Cardiac septum (tissue), 1 donor: ENCODE data around the gene C3orf52. TPM values are rescaled to one million over a fixed set of nuclear protein-coding genes. Genes with fewer than 3 reads are reported as not detected.

ENCODE experiments used
- DNase-seq: peaks from one replicate; pipeline ENCODE4 v3.0.0-alpha.2; 2020; ENCODE audit warnings: low spot score
- intact Hi-C: fragments of 100-400 bp; cut with DNase I; formaldehyde crosslinking; loops from one replicate; pipeline ENCODE4 v1.14.0; 2022
- total RNA-seq: library from RNA; stranded (reverse); fragmentation: NEBNext Ultra II Directional; extraction: Animal tissue kit (Norgen Biotek cat#: 25700); gene quantifications from one replicate; pipeline ENCODE4 v1.2.1, GENCODE V29; 2021
- donor health status: DM: no; HTN: no; CAD: no.

C3orf52 gene
- total RNA-seq, 1 donor from 2014 or later, result 5.1 TPM

DNA sequence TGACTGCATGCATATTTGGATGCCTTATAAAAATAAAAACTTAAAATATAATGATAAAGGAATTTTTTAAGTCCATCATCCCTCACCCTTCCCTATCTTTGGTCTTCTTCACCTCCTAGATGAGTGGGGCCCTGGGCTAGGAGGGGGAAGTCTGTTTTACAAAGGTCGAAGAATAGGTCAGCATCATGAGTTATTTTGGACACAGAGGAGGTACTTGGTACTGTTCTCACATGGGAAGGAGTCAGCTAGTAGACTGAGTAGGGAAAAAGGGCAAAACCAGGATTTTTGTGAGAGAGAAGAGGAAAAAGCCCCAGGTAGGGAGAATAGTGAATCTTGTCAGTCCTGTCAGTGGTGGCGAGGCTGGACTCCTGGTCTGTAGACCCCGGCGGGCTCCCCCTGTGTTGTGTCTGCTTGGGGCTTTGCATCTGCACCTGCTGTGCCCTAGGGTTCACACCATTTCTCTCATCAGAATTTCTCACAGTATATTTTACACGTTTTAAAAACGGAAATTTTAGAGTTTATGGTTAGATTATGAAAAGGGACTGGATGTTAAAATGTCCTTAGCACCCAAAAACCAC is 29.7 kb downstream of the C3orf52 start:
- intact Hi-C loops, result no loop called here
- no peak for DNase-seq

GRCh38 chr3:112116748-112117186 is 30.6 kb downstream of the C3orf52 start:
- intact Hi-C loops, result no loop called here
- no peak for DNase-seq

- DNase-seq, result no peak
- intact Hi-C loops, result no loop called here
These were observed 31.2 kb downstream of the C3orf52 start for GRCh38 chr3:112117415-112117814.

GRCh38 chr3:112117841-112118571 is 31.8 kb downstream of the C3orf52 start:
- no peak for DNase-seq
- intact Hi-C loops, result no loop called here

GRCh38 chr3:112119962-112120836 is 34.0 kb downstream of the C3orf52 start:
- intact Hi-C loops, result no loop called here
- no peak for DNase-seq

DNA sequence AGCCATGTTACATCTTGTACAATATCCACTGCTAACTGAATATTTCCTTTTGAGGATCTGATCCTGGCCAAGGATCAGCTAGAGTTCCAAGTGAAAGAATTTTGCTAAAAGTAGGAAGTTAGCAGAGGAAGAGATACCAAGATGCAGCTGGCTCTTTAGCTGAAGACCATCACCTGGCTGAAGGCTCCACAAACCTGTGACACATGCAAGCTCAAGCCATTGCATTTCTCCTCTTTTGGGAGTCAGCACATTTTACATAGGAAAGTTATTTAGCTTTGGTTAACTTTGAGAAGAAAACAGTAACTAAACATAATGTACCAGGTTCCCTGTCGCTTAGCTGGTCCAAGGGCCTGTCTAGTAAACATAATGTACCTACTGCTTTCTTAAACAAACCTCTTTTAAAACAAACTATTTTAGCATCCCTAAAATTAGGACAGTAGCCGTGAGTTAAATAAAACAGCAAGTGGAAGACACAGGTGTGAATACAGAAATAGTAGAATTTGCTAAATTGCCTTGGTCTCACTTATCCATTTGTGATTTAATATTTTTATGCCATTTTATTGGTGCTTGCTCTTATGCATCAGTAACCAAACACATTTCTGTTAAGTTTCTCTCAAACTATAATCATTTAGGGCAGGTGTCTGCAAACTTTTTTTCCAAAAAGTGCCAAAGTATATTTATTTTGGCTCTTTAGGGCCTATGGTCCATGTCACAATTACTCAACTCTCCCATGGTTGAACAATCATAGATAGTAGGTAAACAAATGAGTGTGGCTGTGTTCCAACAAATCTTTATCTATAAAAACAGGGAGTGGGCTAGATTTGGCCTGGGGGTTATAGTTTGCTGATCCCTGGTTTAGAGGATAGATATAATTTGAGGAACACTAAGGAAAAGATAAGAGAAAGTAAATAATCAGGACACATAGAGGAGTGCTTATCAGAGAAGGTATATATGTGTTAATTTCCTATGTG is 35.7 kb downstream of the C3orf52 start:
- intact Hi-C loops, result no loop called here
- DNase-seq, result no peak

DNA sequence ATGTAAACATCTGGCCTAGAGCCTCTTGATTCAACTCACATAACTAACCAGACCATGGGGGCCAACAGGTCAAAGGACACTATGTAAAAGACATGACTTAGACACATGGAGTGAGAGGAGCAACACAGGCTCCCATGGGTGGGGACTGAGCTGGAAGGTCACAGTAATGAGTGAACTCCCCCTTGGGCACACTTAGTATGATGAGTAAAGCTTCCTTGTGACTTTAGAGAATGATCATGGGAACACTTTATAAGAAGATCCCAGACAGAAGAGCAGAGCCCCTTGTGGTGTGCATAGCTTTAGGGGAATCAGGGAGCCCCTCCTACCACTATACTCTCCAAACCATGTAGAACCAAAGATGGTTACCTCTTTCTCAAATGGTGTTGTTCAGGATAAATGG is 36.7 kb downstream of the C3orf52 start:
- no peak for DNase-seq
- intact Hi-C loops, result no loop called here

DNA sequence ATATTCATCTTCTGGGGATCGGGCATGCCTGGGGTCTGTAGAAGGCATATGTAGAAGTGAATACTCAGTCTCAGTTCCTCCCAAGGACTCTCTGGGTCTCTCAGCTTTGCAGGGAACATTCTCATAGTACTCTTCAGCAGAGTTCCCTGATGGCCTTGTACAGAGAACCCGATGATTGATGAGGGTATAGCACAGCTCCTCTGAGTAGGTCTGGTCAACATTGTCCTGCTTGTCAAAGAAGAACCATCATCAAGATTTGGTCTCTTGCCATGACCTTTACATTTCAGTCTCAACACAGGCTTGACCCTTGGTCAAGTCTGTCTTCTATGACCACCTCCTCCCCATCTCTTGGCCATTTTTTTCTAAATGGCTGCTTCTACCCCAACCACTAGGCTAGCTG is 37.4 kb downstream of the C3orf52 start:
- no peak for DNase-seq
- intact Hi-C loops, result no loop called here

DNA sequence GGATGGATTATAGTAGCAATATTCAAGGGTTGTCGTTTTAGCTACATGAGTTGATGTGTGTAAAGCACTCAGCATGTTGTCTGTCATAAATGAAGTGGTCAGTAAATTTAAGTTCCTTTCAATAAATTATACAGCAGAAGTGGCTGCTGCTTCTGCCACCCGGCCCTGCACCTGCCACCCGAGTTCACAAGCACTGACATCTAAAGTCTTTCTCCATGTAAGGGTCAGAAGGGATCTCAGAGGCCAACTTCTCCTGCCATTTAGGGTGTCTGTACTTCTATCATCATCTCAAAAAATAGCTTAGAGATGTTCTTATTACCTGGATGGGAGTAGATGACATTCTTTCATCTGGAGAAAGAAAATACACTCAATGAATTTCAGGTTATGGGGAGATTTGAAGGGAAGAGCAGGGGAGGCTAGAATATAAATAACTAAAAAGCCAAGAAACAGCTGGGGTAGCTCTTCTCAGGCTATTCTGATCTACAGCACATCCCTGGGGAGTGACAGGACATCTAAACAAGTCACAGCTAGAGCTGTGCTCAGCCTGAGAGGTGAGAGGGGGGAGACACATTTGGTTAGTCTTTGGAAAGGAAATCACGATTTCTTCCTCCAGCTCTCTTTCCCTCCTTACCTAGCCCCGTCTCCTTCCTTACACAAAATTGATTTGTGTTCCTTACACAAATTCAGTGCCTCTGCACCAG is 38.9 kb downstream of the C3orf52 start:
- intact Hi-C loops, result no loop called here
- DNase-seq, result no peak

DNA sequence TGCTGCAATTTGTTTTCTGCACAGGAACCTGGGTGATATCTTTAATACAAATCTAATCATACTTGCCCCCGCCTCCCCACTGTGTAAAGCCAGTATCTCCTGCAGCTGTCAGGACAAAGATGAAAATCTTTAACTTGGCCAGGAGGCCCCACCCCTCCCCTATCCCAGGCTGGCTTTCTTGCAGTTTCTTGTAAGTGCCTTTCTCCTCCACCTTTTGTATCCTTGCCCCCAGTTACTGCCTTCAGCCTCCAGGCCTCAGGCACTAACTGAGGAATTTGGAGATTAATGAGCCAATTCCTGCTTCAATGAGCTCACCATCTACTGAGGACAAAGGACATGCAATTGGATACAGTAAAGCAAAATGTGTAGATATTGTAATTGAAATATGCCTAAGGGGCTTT is 40.3 kb downstream of the C3orf52 start:
- no peak for DNase-seq
- intact Hi-C loops, result no loop called here

GRCh38 chr3:112127522-112128494 is 41.6 kb downstream of the C3orf52 start:
- intact Hi-C loops, result no loop called here

DNA sequence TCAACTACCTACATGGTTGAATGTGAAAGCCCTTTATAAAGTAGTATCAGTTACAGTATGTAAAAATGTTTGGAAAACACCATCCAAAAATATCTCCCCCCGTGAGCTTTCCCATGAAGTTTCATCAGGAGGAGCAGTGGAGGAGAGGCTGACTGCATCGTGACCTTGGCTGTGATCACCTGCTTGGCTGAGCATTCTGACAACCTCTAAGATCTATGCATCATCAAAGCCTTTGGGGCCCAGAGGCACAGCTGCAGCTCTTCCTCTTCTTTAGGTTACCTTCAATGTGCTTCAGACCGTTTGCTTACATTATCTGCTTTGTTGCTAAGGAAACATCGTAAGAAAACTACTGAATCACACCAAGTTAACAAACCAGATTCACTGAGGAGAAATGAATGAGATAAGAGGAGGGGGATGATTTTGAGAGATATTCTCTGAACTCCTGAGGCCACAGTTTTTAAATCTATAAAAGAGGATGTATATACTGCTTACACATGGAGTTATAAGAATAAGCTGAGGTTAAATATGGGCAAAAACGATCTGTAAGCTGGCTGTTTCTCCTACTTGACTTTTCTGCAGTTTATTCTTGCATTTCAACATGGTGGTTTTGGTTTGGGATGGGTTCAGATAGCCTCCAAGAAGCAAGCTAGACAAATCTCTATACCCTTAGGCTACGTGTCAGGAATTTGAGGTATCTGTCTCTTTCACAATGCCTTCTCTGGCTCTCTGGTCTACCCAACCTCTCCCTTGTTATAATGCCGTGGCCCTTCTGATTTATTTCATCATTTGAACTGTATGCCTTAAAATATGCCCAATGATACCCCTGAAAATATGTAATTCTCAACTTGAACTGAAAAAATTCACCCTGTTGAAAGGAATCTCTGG is 42.9 kb downstream of the C3orf52 start:
- intact Hi-C loops, result no loop called here
- no peak for DNase-seq

More at GRCh38 chr3:112127522-112128494, 41.6 kb downstream of the C3orf52 start:
- DNase-seq, result no peak

GRCh38 chr3:112129925-112130637 is 43.9 kb downstream of the C3orf52 start:
- DNase-seq, result no peak

GRCh38 chr3:112130638-112130993 is 44.4 kb downstream of the C3orf52 start:
- intact Hi-C loops, result loop anchor here (10.0 kb wide), 1 partner anchor 404 kb away; no protein-coding TSS in a partner anchor
- no peak for DNase-seq

More at GRCh38 chr3:112129925-112130637, 43.9 kb downstream of the C3orf52 start:
- intact Hi-C loops, result loop anchor here (10.0 kb wide), 1 partner anchor 405 kb away; no protein-coding TSS in a partner anchor

DNA sequence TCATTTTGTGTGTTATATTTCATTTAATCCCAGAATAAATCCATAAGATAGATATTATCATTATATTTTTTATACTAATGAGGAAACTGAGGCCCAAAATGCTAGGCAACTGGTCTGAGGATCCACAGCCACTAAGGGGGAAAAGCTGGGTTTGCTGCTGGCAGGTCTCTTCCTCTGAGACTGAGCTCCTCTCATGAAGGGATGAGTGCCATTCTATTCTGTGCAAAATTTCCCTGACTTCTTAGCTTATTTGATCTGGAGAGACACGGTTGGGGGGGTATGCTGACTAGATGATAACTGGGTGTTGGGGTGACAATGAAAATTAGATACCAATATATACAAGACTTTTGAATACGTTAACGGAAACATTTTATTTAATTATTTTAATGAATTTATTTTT is 44.9 kb downstream of the C3orf52 start:
- DNase-seq, result no peak
- intact Hi-C loops, result loop anchor here (10.0 kb wide), 1 partner anchor 404 kb away; no protein-coding TSS in a partner anchor

DNA sequence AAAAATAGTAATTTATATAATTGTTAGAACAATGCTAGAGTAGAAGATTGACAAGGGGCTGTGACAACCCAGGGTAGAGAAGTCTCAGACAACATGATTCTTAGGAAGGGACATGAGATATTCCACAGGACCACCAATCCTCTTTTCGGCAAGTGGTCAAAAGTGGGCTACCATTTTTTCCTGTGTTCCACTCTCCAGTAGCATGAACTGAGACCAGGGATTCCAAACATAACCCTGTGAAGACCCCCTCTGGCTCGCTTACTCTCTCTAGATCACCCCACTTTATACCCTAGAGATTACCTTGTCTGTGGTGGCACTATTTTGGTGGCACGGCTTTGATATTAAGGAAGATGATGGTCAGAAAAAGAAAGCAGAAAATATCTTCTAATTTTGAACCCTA is 45.9 kb downstream of the C3orf52 start:
- no peak for DNase-seq
- intact Hi-C loops, result loop anchor here (10.0 kb wide), 1 partner anchor 403 kb away; no protein-coding TSS in a partner anchor
